HPDE6-E6E7 (cell line): ENCODE measurements around the gene CLPTM1.
A peak's percentile ranks its signal among the peaks of the same experiment; 100 is the strongest.
"Not testable (repeated sequence)": the region's sequence is repeated elsewhere in the genome, so short reads cannot be mapped to it uniquely, and the experiment has no call there.

Source experiments
- DNase-seq: peaks from one replicate; pipeline ENCODE4 v3.0.0; 2011; ENCODE audit warnings: missing footprints; ENCODE audit errors: extremely low spot score

CLPTM1 gene

DNA sequence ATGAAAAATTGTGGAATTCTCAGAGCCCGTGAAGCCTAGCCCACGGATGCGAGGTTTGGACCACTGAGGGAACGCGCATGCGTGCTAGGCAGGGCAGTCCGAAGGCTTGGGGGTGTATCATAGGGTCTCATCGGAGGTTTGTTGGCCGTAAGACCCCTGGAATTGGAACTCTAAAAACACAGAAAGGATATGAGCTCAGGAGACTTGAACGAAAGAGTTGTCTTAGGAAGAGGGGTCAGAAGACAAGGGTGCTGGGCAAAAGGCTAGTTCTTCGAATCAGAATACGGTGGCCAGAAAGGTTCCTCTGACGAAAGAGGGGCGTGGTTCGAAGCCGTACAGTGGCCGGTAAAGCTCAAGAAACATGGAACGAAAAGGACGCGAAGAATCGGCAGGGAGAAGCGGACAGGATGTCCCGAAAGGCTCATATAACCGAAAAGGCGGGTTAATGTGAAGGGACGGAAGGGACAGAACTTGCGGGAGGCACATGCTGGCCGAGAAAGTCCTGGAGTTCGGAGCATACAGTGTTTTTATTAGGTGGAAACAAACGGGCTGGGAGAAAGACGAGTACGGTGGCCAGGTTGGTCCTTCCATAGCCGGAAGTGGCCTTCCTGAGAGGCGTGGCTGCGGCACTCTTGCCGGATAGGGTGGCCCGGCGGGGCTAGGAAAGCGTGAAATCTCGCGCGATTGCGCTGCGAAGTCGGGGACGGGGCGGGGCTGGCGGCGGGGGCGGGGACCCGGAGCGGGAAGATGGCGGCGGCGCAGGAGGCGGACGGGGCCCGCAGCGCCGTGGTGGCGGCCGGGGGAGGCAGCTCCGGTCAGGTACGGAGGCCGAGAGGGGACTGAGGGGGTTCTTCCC lies at the start of gene CLPTM1:
CLPTM1 (plus strand) TSS at position 732 of the 856 bp plus-strand sequence; CDS start at position 748, 16 bp downstream.
- peak; percentile 98 for DNase-seq

DNA sequence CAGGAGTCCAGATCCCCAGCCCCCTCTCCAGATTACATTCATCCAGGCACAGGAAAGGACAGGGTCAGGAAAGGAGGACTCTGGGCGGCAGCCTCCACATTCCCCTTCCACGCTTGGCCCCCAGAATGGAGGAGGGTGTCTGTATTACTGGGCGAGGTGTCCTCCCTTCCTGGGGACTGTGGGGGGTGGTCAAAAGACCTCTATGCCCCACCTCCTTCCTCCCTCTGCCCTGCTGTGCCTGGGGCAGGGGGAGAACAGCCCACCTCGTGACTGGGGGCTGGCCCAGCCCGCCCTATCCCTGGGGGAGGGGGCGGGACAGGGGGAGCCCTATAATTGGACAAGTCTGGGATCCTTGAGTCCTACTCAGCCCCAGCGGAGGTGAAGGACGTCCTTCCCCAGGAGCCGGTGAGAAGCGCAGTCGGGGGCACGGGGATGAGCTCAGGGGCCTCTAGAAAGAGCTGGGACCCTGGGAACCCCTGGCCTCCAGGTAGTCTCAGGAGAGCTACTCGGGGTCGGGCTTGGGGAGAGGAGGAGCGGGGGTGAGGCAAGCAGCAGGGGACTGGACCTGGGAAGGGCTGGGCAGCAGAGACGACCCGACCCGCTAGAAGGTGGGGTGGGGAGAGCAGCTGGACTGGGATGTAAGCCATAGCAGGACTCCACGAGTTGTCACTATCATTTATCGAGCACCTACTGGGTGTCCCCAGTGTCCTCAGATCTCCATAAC lies 49.6 kb upstream of the CLPTM1 start, which contains the start of gene APOE:
APOE (plus strand) TSS at position 360 of the 724 bp plus-strand sequence. CDS start 829 bp downstream, outside the sequence.
- no peak for DNase-seq

DNA sequence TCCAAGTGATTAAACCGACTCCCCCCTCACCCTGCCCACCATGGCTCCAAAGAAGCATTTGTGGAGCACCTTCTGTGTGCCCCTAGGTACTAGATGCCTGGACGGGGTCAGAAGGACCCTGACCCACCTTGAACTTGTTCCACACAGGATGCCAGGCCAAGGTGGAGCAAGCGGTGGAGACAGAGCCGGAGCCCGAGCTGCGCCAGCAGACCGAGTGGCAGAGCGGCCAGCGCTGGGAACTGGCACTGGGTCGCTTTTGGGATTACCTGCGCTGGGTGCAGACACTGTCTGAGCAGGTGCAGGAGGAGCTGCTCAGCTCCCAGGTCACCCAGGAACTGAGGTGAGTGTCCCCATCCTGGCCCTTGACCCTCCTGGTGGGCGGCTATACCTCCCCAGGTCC lies 47.6 kb upstream of the CLPTM1 start:
- DNase-seq = no peak

DNA sequence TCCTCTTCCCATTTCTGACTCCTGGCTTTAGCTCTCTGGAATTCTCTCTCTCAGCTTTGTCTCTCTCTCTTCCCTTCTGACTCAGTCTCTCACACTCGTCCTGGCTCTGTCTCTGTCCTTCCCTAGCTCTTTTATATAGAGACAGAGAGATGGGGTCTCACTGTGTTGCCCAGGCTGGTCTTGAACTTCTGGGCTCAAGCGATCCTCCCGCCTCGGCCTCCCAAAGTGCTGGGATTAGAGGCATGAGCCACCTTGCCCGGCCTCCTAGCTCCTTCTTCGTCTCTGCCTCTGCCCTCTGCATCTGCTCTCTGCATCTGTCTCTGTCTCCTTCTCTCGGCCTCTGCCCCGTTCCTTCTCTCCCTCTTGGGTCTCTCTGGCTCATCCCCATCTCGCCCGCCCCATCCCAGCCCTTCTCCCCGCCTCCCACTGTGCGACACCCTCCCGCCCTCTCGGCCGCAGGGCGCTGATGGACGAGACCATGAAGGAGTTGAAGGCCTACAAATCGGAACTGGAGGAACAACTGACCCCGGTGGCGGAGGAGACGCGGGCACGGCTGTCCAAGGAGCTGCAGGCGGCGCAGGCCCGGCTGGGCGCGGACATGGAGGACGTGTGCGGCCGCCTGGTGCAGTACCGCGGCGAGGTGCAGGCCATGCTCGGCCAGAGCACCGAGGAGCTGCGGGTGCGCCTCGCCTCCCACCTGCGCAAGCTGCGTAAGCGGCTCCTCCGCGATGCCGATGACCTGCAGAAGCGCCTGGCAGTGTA lies 46.9 kb upstream of the CLPTM1 start:
- no peak for DNase-seq

DNA sequence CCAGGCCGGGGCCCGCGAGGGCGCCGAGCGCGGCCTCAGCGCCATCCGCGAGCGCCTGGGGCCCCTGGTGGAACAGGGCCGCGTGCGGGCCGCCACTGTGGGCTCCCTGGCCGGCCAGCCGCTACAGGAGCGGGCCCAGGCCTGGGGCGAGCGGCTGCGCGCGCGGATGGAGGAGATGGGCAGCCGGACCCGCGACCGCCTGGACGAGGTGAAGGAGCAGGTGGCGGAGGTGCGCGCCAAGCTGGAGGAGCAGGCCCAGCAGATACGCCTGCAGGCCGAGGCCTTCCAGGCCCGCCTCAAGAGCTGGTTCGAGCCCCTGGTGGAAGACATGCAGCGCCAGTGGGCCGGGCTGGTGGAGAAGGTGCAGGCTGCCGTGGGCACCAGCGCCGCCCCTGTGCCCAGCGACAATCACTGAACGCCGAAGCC lies 46.3 kb upstream of the CLPTM1 start:
- no peak for DNase-seq

GRCh38 chr19:44909775-44910174 lies 45.4 kb upstream of the CLPTM1 start:
- no peak for DNase-seq

GRCh38 chr19:44911896-44912295 lies 43.3 kb upstream of the CLPTM1 start:
- not testable (repeated sequence) for DNase-seq

DNA sequence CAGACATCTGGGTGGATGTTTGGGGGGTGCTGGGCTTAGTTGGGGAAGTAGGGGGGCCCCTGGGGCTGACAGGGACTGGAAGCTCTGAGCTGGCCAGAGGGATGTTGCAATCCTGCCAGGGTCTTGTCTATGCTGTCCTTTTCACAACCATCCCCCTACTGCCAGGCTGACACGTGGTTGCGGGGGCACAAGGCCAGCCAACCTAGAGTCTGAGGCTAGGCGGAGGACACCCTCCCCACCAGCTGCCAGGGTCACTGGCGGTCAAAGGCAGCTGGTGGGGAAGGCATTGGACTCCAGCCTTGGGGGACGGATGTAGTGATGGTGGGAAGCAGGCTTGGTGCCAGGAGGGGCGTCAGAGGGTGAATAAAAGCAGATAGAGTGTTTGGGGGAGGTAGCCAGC lies 42.3 kb upstream of the CLPTM1 start:
- no peak for DNase-seq

GRCh38 chr19:44913512-44914432 lies 41.4 kb upstream of the CLPTM1 start:
- DNase-seq = not testable (repeated sequence)

DNA sequence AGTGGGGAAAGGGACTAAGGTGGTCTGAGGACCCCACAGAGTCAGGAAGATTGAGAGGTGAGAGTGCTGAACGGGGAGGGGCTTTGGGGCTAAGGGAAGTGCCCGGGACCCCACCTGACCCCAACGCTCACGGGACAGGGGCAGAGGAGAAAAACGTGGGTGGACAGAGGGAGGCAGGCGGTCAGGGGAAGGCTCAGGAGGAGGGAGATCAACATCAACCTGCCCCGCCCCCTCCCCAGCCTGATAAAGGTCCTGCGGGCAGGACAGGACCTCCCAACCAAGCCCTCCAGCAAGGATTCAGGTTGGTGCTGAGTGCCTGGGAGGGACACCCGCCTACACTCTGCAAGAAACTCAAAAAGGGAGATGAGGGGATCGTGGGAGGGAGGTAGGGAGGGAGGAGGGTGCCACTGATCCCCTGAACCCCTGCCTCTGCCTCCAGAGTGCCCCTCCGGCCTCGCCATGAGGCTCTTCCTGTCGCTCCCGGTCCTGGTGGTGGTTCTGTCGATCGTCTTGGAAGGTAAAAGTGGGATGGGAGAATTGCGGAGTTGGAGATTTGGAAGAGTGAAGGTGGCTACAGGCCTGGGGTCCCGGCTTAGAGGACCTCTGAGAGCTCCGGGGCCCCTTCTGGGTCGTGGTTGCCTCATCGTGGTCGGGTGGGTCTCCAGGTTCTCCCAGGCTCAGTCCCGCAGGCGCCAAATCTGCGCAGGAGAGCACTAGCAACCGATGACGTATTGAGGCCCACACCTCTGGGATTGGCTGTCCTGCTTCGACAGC lies 40.6 kb upstream of the CLPTM1 start, which contains the start of gene APOC1:
APOC1 (plus strand) TSS at position 176 of the 774 bp plus-strand sequence; CDS start at position 460, 284 bp downstream.
- peak; percentile 96 for DNase-seq

DNA sequence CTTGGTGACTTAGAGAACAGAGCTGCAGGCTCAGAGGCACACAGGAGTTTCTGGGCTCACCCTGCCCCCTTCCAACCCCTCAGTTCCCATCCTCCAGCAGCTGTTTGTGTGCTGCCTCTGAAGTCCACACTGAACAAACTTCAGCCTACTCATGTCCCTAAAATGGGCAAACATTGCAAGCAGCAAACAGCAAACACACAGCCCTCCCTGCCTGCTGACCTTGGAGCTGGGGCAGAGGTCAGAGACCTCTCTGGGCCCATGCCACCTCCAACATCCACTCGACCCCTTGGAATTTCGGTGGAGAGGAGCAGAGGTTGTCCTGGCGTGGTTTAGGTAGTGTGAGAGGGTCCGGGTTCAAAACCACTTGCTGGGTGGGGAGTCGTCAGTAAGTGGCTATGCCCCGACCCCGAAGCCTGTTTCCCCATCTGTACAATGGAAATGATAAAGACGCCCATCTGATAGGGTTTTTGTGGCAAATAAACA lies 30.9 kb upstream of the CLPTM1 start:
- no peak for DNase-seq

- no peak for DNase-seq
These were observed 29.9 kb upstream of the CLPTM1 start for GRCh38 chr19:44925114-44925891.

DNA sequence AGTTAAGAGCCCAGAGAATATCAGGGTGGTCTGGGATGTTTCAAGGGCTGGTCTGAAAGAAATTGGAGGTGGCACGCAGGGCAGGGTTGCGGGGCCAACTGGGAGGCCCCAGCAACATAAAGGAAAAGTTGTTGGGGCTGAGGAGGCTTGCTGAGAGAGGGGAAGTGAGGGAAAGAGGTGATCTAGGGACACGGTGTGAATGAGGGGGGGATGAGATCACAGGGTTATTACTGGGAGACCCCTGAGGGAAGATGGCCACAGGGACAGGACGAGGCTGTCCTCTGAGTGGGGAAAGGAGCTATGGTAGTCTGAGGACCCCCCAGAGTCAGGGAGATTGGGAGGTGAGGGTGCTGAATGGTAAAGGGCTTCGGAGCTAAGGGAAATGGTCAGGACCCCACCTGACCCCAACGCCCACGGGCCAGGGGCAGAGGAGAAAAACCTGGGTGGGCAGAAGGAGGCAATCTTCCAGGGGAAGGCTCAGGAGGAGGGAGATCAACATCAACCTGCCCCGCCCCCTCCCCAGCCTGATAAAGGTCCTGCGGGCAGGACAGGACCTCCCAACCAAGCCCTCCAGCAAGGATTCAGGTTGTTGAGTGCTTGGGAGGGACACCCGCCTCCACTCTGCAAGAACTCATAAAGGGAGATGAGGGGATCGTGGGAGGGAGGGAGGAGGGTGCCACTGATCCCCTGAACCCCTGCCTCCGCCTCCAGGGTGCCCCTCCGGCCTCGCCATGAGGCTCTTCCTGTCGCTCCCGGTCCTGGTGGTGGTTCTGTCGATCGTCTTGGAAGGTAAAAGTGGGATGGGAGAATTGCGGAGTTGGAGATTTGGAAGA lies 28.7 kb upstream of the CLPTM1 start:
- not testable (repeated sequence) for DNase-seq

- DNase-seq = no peak
These were observed 27.4 kb upstream of the CLPTM1 start for GRCh38 chr19:44927746-44928145.

DNA sequence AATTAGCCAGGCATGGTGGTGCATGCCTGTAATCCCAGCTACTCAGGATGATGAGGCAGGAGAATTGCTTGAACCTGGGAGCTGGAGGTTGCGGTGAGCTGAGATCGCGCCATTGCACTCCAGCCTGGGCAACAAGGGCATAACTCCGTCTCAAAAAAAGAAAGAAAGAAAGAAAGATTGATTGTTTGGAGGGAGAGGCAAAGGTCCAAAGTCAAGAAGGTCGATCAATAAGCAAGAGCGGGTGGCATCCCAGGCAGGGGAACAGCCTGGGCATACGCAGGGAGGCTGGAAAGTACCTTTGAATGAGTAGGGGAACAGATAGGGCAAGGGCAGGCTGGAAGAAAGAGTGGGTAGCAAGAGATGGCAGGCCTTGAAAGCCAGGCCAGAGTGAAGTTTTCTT lies 25.1 kb upstream of the CLPTM1 start:
- no peak for DNase-seq

- DNase-seq = no peak
These were observed 23.6 kb upstream of the CLPTM1 start for GRCh38 chr19:44931541-44931940.

DNA sequence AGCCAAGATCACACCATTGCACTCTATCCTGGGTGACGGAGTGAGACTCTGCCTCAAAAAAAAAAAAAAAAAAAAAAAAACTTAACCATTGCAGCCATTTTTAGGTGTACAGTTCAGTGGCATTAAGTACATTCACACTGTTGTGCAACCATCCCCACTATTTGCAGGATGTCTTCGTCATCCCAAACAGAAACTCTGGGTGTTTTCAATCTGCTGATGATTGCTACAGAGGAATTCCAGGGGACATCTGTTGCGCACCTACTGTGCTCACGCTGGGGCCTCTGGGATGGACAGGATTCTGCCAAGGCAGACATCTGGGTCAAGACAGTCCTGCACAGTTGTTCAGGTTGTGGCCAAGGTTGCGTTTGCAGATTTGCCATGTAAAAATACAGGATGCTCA lies 15.5 kb upstream of the CLPTM1 start:
- DNase-seq = no peak

DNA sequence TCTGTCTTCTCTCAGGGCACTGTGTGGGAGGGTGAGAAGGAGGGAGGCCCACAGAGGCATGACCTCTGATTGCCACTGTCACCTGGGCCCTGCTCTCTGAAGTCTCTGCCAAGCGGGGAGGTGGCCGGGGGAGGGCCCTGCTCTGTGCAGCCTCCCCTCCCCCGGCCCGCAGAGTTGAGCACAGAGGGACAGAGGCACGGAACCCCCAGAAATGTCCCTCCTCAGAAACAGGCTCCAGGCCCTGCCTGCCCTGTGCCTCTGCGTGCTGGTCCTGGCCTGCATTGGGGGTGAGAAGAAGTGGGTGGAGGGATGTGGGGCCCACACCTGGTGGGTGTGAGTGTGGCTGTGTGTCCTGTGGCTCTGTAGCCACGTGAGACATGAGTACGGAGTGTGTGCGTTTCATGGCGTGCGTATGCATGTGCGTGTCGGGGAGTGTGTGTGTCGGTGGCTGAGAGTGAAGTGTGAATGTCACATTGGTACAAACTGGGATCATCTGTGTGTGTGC lies 13.1 kb upstream of the CLPTM1 start, which contains the start of gene APOC4:
APOC4 (plus strand) TSS at position 171 of the 505 bp plus-strand sequence; CDS start at position 212, 41 bp downstream.
- DNase-seq = no peak
